GM04504 (cell line): ENCODE data around the gene PHF24.
"Not testable (repeated sequence)": the region's sequence is repeated elsewhere in the genome, so short reads cannot be mapped to it uniquely, and the experiment has no call there.

Source experiments
- DNase-seq: peaks from one replicate; pipeline ENCODE4 v3.0.0-alpha.2; 2012; ENCODE audit warnings: low read depth

Gene PHF24

GRCh38 chr9:34957492-34958410, at the start of gene PHF24:
TSS of gene PHF24 (plus strand) at chr9:34958285. CDS start at chr9:34971299, 13,014 bp downstream.
- no peak for DNase-seq

- DNase-seq = no peak
These were observed 31.0 kb upstream of the PHF24 start for GRCh38 chr9:34927061-34927460.

GRCh38 chr9:34928921-34929320, 29.2 kb upstream of the PHF24 start:
- no peak for DNase-seq

GRCh38 chr9:34929506-34930102, 28.5 kb upstream of the PHF24 start:
- no peak for DNase-seq

GRCh38 chr9:34939989-34940388, 18.1 kb upstream of the PHF24 start:
- DNase-seq = not testable (repeated sequence)

- no peak for DNase-seq
These were observed 9.6 kb upstream of the PHF24 start for GRCh38 chr9:34948451-34948850.

GRCh38 chr9:34954225-34954624, 3.9 kb upstream of the PHF24 start:
- DNase-seq = no peak

- DNase-seq = not testable (repeated sequence)
These were observed 2.0 kb upstream of the PHF24 start for GRCh38 chr9:34956066-34956465.

GRCh38 chr9:34956648-34957047, 1.4 kb upstream of the PHF24 start:
- no peak for DNase-seq

GRCh38 chr9:34958411-34958982, 412 bp downstream of the PHF24 start:
- no peak for DNase-seq

GRCh38 chr9:34959461-34959860, 1.4 kb downstream of the PHF24 start:
- DNase-seq = no peak

GRCh38 chr9:34961574-34962490, 3.7 kb downstream of the PHF24 start:
- no peak for DNase-seq

- no peak for DNase-seq
These were observed 4.5 kb downstream of the PHF24 start for GRCh38 chr9:34962546-34962945.

- no peak for DNase-seq
These were observed 5.5 kb downstream of the PHF24 start for GRCh38 chr9:34963552-34963951.

- no peak for DNase-seq
These were observed 6.4 kb downstream of the PHF24 start for GRCh38 chr9:34964458-34964857.

GRCh38 chr9:34971146-34971811, 13.2 kb downstream of the PHF24 start:
- no peak for DNase-seq

- no peak for DNase-seq
These were observed 16.6 kb downstream of the PHF24 start for GRCh38 chr9:34974664-34975063.

- no peak for DNase-seq
These were observed 18.4 kb downstream of the PHF24 start for GRCh38 chr9:34976441-34976840.

- DNase-seq = no peak
These were observed 18.9 kb downstream of the PHF24 start for GRCh38 chr9:34976992-34977391.

- DNase-seq = no peak
These were observed 22.2 kb downstream of the PHF24 start for GRCh38 chr9:34980181-34980761.

- no peak for DNase-seq
These were observed 24.3 kb downstream of the PHF24 start for GRCh38 chr9:34982361-34982760.
